RWPE1 (cell line): ENCODE results near the gene GPR132.

Experiments
- CTCF ChIA-PET: fragments of 350-600 bp; sonication (Branson Sonifier 250); formaldehyde crosslinking; extraction: SDS; loops from one replicate; lab custom pipeline; 2021; lab: Yijun Ruan, JAX
- POLR2A ChIA-PET: fragments of 400-600 bp; formaldehyde crosslinking; extraction: SDS; loops from one replicate; lab custom pipeline; 2020; ENCODE audit warnings: antibody characterized with exemption; ENCODE audit not compliant: low non-redundant PET; lab: Yijun Ruan, JAX
- DNase-seq: peaks from one replicate; pipeline ENCODE4 v3.0.0; 2012; ENCODE audit warnings: low spot score
- H3K27ac ChIP-seq: fragments of 450-650 bp; 2 replicates; pipeline ENCODE4 v1.5.1; 2017
- TF ChIP-seq, protein P1 (sequence below): fragments of 450-650 bp; conservative IDR thresholded peaks from 2 replicates; pipeline ENCODE4 v1.5.1; 2017; ENCODE audit warnings: low read depth, mild to moderate bottlenecking

Gene GPR132

DNA sequence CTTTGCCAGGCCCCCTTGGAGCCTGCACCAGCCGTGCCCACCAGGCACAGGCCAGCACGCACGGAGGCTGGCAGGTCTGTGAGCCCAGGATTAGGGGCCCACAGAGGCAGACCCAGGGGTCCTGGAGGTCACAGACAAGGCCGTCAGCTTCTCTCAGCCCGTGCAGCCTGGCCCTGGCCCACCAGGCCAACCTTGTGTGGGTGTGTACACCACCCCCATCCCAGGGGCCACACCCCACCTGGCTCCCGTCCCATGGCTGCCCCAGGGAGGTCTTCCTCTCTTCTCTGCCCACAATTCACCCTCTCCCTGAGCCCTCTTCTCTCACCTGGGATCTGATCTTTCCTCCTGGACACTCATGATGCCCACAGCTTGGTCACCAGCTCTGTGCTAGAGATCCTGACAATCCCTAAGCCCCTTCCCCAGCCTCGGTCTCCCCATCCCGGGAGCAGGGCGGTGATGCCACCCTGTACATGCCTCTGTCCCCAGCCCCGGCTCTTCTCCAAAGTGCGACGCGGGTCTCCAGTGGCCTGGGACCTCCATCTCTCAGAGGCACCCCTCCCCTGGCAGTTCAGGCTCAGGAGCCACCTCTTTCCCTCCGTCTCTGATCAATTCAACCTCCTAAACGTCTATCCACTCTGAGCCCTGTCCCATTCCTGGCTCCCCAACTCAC, 31.1 kb upstream of the GPR132 start:
- no peak for DNase-seq
- ChIA-PET CTCF (interaction anchor here (1.4 kb wide), 1 partner anchor 23 kb away, joined by 4 read pairs; no protein-coding TSS in a partner anchor), POLR2A (no interaction called here)
- peak overlapping the region; percentile 77 for H3K27ac ChIP-seq
- TF ChIP-seq, protein P1, sequence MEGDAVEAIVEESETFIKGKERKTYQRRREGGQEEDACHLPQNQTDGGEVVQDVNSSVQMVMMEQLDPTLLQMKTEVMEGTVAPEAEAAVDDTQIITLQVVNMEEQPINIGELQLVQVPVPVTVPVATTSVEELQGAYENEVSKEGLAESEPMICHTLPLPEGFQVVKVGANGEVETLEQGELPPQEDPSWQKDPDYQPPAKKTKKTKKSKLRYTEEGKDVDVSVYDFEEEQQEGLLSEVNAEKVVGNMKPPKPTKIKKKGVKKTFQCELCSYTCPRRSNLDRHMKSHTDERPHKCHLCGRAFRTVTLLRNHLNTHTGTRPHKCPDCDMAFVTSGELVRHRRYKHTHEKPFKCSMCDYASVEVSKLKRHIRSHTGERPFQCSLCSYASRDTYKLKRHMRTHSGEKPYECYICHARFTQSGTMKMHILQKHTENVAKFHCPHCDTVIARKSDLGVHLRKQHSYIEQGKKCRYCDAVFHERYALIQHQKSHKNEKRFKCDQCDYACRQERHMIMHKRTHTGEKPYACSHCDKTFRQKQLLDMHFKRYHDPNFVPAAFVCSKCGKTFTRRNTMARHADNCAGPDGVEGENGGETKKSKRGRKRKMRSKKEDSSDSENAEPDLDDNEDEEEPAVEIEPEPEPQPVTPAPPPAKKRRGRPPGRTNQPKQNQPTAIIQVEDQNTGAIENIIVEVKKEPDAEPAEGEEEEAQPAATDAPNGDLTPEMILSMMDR = no peak

DNA sequence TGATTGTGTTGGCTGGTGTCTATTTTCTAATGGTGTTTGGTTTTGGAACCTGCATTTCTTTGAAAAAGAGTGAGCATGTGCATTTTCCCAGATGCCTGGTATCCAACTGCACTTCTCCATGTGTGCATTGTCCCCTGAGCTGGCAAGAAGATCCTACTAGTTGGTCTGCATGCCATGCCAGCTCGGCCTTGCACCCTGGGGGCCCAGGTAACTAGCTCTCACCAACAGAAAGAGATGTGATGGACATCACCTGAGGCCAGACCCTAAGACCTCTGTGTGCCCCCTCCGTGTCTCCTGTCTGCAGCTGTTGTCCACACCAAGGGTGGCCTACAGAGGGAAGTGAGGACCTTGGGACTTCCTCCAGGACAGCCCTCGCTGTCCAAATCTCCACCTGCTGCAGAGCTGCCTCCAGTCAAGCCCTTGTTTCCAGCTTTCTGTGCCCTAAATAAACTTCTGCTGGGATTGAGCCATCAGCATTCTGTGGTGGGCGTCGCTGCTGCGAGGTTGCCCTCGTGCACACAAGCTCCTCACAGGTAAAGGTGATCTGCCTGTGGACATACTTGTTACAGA, 30.1 kb upstream of the GPR132 start:
- POLR2A ChIA-PET = no interaction called here
- no peak for DNase-seq
- CTCF ChIA-PET = interaction anchor here (1.0 kb wide), 1 partner anchor 8 kb away, joined by 4 read pairs; no protein-coding TSS in a partner anchor

DNA sequence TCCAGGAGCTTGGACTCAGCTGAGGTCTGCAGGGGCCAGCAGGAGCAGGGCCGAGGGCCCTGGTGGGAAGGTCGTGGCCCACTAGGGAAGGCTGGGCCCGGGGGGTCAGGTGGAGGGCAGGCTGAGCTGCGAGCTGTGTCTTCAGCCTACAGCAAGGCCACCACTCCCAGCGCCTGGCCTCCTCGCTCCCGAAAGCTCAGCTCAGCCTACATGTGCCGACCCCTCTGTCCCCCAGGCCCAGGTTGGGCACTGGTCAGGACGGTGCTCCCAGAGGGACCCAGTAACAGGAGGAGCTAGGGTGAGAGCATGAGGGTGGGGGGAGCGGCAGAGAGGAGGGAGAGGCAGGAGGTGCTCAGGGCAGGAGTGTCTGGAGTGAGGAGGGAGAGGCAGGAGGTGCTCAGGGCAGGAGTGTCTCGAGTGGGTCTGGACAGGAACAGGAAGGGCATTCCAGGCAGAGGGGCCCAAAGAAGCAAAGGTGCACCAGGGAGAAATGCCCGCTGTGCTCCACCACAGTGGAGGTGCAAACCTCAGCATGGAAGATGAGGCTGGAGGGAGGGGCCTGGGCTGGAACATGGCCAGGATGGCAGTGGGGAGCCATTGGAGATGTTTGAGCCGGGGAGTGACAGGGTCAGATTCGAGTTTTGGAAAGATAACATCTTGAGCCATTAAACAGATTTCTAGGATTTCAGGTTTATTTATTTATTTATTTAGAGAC, 29.1 kb upstream of the GPR132 start:
- H3K27ac ChIP-seq = peak overlapping the region; percentile 100
- DNase-seq = no peak
- ChIA-PET POLR2A (no interaction called here), CTCF (interaction anchor here (0.6 to 0.8 kb wide), 7 partner anchors 65 to 1560 kb away, joined by 3 to 4 read pairs (median 3); no protein-coding TSS in a partner anchor)
- TF ChIP-seq, protein P1 = no peak

More for the DNA sequence above, 30.1 kb upstream of the GPR132 start:
- H3K27ac ChIP-seq = peak overlapping the region; percentile 100
- TF ChIP-seq, protein P1 = no peak

DNA sequence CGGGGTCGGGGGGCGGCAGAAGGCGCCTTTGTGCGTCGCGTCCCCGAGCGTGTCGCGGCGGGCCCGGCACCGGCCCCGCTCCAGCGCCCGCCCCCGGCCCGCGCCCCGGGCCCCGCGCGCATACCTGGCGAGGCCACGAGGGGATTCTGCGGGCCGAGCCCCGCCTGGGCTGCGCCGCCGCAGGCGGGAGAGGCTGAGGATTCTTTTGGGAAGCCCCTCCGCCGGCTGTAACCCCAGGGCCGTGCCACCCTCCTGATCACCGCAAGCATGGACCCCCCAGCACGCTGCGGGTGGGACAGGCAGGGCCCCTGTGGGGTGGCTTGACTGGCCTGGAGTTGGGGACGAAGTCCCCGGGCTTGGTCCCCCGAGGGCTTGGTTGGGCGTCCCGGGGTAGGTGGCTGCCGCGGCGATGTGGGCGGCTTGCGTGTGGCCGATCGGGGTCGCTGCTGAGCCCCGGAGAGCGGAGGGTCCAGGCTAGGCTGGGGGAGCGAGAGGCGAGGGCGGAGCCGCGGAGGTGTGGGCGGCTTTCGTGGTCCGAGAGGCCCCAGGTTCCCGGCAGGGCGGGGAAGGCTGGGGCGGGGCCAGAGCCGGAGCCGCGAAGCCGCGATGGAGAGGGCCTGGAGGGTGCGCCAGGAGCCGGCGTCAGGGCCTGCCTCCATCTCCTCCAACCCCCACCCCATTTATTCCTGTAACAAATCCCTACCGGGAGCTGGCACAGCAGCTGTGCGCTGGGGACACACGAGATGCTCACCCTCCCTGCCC, 28.4 kb upstream of the GPR132 start:
- DNase-seq = peak; percentile 84
- ChIA-PET POLR2A (no interaction called here), CTCF (interaction anchor here (0.6 to 8.1 kb wide), 8 partner anchors 65 to 1561 kb away, joined by 3 to 99 read pairs (median 3); partner anchors contain the start of gene JAG2)
- peak overlapping the region; percentile 100 for H3K27ac ChIP-seq
- TF ChIP-seq, protein P1 = peak; percentile 75

DNA sequence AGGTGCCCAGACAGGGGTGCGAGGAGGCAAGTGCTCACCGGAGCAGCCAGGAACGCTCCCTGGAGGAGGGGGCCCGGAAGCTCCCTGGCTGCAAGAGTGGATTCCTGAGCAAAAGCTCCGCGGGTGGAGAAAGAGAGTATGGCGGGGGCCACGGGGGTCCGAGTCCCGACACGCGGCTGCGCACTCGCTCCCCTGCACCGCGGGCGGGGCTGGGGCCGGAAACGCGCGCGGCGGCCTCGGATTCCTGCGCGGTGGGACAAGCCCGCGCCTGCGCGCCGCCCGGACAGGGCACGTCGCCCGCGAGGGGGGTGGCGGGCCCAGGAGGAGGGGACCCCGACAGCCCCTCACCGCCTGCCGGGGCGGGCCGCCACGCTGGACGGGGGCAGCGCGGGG, 27.8 kb upstream of the GPR132 start:
- peak; percentile 52 for DNase-seq
- peak overlapping the region; percentile 100 for H3K27ac ChIP-seq
- TF ChIP-seq, protein P1 = no peak
- ChIA-PET POLR2A (no interaction called here), CTCF (interaction anchor here (8.1 kb wide), 1 partner anchor 74 kb away, joined by 99 read pairs; the partner anchor contains the start of gene JAG2)
